ENCODE data around the gene EXOC4.

EXOC4 gene

DNA sequence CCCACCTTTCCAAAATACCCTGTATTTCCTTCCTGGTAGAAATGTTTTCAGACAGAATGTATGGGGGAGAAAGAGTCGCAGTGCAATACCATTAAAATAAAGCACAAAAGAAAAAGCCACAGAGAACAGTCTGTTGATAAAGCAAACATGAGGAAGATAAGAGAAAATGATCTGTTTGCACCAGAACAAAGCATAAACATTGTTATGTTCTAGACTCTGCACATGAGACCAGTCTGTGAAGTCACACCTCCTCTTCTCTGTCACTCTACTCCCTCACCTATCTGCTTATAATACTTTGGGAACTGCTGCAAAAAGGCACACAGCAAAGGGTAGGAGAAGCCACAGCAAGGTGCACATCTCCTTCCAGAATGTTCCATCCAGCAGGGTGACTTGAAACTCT, 807.0 kb downstream of the EXOC4 start:
- Histone ChIP-seq H3K4me1 (no peaks in the 10 kb centered on the region), H3K9me3 (no peaks in the 10 kb centered on the region), H3K27me3 (no peaks in the 10 kb centered on the region), H3K36me3 (no peaks in the 10 kb centered on the region), H3K4me3 (no peak overlapping the region), H3K27ac (no peak overlapping the region)
- no peak for DNase-seq
- TF ChIP-seq, protein P1, sequence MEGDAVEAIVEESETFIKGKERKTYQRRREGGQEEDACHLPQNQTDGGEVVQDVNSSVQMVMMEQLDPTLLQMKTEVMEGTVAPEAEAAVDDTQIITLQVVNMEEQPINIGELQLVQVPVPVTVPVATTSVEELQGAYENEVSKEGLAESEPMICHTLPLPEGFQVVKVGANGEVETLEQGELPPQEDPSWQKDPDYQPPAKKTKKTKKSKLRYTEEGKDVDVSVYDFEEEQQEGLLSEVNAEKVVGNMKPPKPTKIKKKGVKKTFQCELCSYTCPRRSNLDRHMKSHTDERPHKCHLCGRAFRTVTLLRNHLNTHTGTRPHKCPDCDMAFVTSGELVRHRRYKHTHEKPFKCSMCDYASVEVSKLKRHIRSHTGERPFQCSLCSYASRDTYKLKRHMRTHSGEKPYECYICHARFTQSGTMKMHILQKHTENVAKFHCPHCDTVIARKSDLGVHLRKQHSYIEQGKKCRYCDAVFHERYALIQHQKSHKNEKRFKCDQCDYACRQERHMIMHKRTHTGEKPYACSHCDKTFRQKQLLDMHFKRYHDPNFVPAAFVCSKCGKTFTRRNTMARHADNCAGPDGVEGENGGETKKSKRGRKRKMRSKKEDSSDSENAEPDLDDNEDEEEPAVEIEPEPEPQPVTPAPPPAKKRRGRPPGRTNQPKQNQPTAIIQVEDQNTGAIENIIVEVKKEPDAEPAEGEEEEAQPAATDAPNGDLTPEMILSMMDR (IDR thresholded peaks at IDR 0.05): no peak
- intact Hi-C loops (cut with DNase I; ENCODE audit: low total_unique reads): no loop called here

DNA sequence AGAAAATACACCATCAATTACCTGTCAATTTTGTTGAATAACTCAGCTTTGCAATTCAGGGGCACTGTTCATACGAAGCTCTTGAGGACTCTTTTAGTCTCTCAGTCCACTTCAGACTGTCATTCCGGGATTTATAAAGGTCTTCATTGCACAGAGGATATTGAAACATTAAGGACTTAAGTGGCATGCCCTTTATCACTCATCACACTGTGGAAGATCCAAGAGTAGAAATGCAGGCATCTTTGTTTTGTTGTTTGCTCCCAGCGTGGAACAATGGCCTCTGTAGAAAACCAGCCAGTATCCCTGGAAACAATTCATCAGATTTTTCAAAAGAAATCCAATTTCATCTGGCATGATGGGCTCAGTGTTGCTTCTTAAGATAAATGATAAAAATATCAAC, 808.0 kb downstream of the EXOC4 start:
- TF ChIP-seq, protein P1 (IDR thresholded peaks at IDR 0.05): no peak
- intact Hi-C loops (cut with DNase I; ENCODE audit: low total_unique reads): no loop called here
- Histone ChIP-seq H3K9me3 (no peaks in the 10 kb centered on the region), H3K4me3 (no peak overlapping the region), H3K27me3 (no peaks in the 10 kb centered on the region), H3K27ac (no peak overlapping the region), H3K4me1 (no peaks in the 10 kb centered on the region), H3K36me3 (no peaks in the 10 kb centered on the region)
- no peak for DNase-seq

DNA sequence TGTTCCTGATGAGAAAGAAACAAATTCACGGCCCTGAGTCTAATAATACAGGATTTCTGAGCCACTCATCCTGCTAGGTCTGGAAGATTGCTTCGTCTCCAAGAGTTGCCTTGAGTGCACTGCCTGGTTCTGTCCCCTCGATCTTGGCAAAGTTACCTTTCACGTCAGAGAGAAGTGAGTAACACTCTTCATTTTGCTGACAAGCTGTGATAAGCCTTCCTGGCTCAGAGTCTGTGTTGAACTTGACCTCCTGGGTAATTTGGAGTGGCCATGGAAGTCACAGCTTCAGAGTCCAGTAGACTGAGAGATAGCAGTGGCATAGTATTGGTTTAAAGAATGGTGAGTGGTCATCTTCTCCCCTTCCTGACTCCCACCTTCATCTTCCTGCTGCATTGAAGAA, 809.6 kb downstream of the EXOC4 start:
- Histone ChIP-seq H3K4me3 (no peak overlapping the region), H3K36me3 (peaks cover 0 to 12% (median 0%) of the 10 kb centered on the region in 3 donors), H3K9me3 (no peaks in the 10 kb centered on the region), H3K27ac (no peak overlapping the region), H3K27me3 (no peaks in the 10 kb centered on the region), H3K4me1 (no peaks in the 10 kb centered on the region)
- no peak for DNase-seq
- TF ChIP-seq, protein P1 (IDR thresholded peaks at IDR 0.05): no peak
- intact Hi-C loops (cut with DNase I; ENCODE audit: low total_unique reads): no loop called here

DNA sequence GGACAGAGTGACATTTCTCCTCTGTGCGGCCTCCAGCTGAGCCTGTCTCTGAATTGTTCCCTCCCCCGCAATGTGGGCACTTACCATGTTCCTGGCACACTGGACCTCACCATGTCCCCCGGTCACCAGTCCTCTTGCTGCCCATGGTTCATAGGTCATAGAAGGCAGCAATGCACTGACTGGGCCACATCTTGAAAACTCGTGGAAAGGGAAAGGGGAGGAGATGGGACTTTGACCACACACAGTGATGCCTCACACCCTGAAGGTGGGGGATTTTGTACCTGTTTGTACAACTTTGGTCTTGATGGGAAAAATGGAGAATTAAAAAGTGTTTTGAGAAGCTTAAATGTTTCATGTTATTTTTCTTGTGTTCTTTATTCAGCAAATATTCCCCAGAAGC, 812.5 kb downstream of the EXOC4 start:
- intact Hi-C loops (cut with DNase I; ENCODE audit: low total_unique reads): no loop called here
- Histone ChIP-seq H3K9me3 (no peaks in the 10 kb centered on the region), H3K27me3 (no peaks in the 10 kb centered on the region), H3K4me3 (no peak overlapping the region), H3K36me3 (peaks cover 0 to 12% (median 0%) of the 10 kb centered on the region in 3 donors), H3K4me1 (no peaks in the 10 kb centered on the region), H3K27ac (no peak overlapping the region)
- DNase-seq: no peak
- TF ChIP-seq, protein P1 (IDR thresholded peaks at IDR 0.05): no peak

DNA sequence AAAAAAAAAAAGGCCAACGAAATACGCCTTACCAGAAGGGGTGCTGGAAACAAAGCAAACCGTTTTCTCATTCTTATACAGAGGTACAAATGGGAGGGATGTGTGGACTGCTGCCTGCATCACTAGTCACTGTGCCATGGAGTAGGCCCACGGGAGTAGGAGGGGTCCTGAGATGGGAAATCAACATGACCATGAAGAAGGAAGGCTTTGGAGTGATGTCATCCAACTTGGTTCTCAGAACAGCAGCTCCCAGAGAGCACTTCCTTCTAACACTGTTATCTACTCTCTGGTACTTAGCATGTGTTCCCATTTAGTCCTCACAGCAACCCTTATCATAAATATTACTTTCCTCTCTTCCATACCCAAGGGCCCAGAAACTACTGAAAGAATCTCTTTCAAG, 814.3 kb downstream of the EXOC4 start:
- intact Hi-C loops (cut with DNase I; ENCODE audit: low total_unique reads): no loop called here
- DNase-seq: no peak
- Histone ChIP-seq H3K9me3 (no peaks in the 10 kb centered on the region), H3K4me1 (no peaks in the 10 kb centered on the region), H3K27me3 (no peaks in the 10 kb centered on the region), H3K36me3 (peaks cover 0 to 12% (median 0%) of the 10 kb centered on the region in 3 donors), H3K27ac (no peak overlapping the region), H3K4me3 (no peak overlapping the region)
- TF ChIP-seq, protein P1 (IDR thresholded peaks at IDR 0.05): no peak

DNA sequence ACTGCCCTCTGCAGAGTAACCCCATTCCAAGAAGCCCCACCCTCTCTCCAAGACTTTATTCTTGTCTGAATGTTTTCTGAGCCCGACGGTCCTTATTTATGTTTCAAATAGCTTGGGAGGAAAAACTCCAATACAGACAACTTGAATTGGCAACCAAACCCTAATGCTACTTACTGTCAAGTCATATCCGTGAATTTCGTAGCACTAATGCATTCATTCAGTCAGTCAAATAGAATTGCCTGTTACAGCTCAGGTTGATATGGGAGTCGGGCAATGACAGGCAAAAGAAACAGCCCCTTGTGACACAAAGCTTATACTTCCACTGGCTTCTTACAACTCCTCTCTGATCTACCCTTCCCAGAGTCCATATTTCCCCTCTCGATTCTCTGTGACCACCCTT, 815.8 kb downstream of the EXOC4 start:
- no peaks in the 10 kb centered on the region for H3K27me3 ChIP-seq
- TF ChIP-seq, protein P1 (IDR thresholded peaks at IDR 0.05): no peak
- H3K4me3 ChIP-seq: no peak overlapping the region
- no peaks in the 10 kb centered on the region for H3K9me3 ChIP-seq
- no peak for DNase-seq
- intact Hi-C loops (cut with DNase I; ENCODE audit: low total_unique reads): no loop called here
- H3K36me3 ChIP-seq: peaks cover 0 to 12% (median 0%) of the 10 kb centered on the region in 3 donors
- H3K27ac ChIP-seq: no peak overlapping the region
- no peaks in the 10 kb centered on the region for H3K4me1 ChIP-seq
